Measurements from ENCODE around the gene LAYN. TPM values are rescaled to one million over a fixed set of nuclear protein-coding genes. Genes with fewer than 3 reads are reported as not detected.
A peak's percentile ranks its signal among the peaks of the same experiment; 100 is the strongest.

LAYN gene
- total and polyA plus RNA-seq, 2 of the 13 experiments (the other 11 are each of a cell fraction or from before 2014, with no cell fraction given): 0.17 TPM; not detected in 1

GRCh38 chr11:111561791-111562325, 21.3 kb downstream of the LAYN start (continued):
- TF ChIP-seq ZGPAT (CRISPR knock-in tag; IDR thresholded peaks at IDR 0.05) (no peak), SOX6 (IDR thresholded peaks at IDR 0.05) (no peak), SOX6 (CRISPR knock-in tag; IDR thresholded peaks at IDR 0.05) (0 out of 2 replicates have a peak, but pooled peaks have one; percentile 20), CEBPZ (IDR thresholded peaks at IDR 0.05; ENCODE audit: low read length) (no peak), SOX5 (CRISPR knock-in tag; IDR thresholded peaks at IDR 0.05; ENCODE audit: borderline replicate concordance) (peak; percentile 66; the same call in 1 of the 2 replicates), MAX (IDR thresholded peaks at IDR 0.05) (no peak), NCOA5 (CRISPR knock-in tag; IDR thresholded peaks at IDR 0.05) (no peak), ZNF142 (CRISPR knock-in tag; IDR thresholded peaks at IDR 0.05) (no peak), ZFP41 (CRISPR knock-in tag; IDR thresholded peaks at IDR 0.05; ENCODE audit: borderline replicate concordance) (no peak), CCAR2 (optimal IDR thresholded peaks at IDR 0.05; ENCODE audit: low read depth, low read length) (no peak), SAP130 (CRISPR knock-in tag; IDR thresholded peaks at IDR 0.05; ENCODE audit: low read depth) (no peak), ZNF317 (CRISPR knock-in tag; IDR thresholded peaks at IDR 0.05) (no peak), ZNF850 (CRISPR knock-in tag; conservative IDR thresholded peaks at IDR 0.05) (no peak), ZNF292 (CRISPR knock-in tag; IDR thresholded peaks at IDR 0.05; ENCODE audit: borderline replicate concordance, low read depth) (no peak), MXI1 (IDR thresholded peaks at IDR 0.05; ENCODE audit: borderline replicate concordance, low read depth, low read length) (no peak), HES4 (CRISPR knock-in tag; IDR thresholded peaks at IDR 0.05; ENCODE audit: borderline replicate concordance) (no peak), GMEB1 (CRISPR knock-in tag; IDR thresholded peaks at IDR 0.05; ENCODE audit: borderline replicate concordance) (no peak), TEAD3 (CRISPR knock-in tag; optimal IDR thresholded peaks at IDR 0.05; ENCODE audit: borderline replicate concordance) (peak; percentile 36), MTA3 (CRISPR knock-in tag; IDR thresholded peaks at IDR 0.05) (no peak)
